SK-N-DZ (cell line): ENCODE results near the gene ZNF506. TPM values are rescaled to one million over a fixed set of nuclear protein-coding genes. Genes with fewer than 3 reads are reported as not detected.
"Not testable (repeated sequence)": the region's sequence is repeated elsewhere in the genome, so short reads cannot be mapped to it uniquely, and the experiment has no call there.

Experiments
- DNase-seq: peaks from one replicate; pipeline ENCODE4 v3.0.0-alpha.2; 2015; ENCODE audit warnings: low spot score
- polyA plus RNA-seq, 2 experiments: library from polyadenylated mRNA; depleted of rRNA; stranded (reverse); fragments of >200 nt; gene quantifications; 2 replicates each; pipeline ENCODE4 v1.2.3, GENCODE V29; 2014

The ZNF506 gene
- polyA plus RNA-seq (2014; cell fraction: cytosol; rRNA removed), result 13.3 and 14.3 TPM in 2 replicates
- 17.6 and 24.4 TPM in 2 replicates for polyA plus RNA-seq (2014; cell fraction: nucleus; rRNA removed)

DNA sequence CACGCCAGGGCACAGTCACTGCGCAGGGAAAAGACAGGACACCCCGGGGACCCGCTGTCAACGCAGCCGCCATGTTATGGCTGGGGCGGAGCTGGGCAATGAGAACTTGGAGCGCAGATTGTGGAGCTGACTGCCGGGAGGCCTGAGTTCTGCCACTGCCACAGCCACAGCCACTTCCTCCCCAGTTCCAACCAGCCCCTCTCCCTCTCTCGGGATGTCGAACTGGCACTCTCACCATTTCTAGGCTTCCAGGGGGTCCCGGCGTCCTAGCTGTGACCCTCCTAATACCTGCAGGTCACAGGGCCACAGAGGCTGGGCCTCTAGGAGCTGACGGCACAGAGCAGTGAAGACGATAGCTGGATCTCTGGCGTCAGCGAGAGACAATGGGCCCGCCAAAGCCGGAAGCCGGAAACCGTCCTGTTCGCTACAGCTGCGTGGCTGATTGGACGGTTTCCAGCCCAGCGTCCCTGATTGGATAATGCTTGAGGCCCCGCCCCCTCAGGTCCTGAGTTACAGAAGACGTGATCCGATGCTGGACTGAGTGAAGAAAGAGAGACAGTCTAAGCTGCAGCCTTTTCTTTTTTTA, at the start of gene ZNF506:
ZNF506 (minus strand) TSS at position 385 of the 586 bp plus-strand sequence; CDS start at position 238, 147 bp downstream.
- DNase-seq, result peak; percentile 96

DNA sequence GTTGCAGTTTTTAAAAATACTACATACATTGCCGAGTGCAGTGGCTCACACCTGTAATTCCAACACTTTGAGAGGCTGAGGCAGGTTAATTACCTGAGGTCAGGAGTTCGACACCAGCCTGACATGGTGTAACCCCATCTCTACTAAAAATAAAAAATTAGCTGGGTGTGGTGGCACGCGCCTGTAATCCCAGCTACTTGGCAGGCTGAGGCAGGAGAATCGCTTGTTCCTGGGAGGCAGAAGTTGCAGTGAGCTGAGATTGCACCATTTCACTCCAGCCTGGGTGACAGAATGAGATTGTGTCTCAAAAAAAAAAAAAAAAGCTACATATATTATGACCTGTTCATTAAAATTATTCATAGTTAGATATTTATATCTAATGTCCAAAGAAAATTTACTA, 48.5 kb upstream of the ZNF506 start:
- not testable (repeated sequence) for DNase-seq

DNA sequence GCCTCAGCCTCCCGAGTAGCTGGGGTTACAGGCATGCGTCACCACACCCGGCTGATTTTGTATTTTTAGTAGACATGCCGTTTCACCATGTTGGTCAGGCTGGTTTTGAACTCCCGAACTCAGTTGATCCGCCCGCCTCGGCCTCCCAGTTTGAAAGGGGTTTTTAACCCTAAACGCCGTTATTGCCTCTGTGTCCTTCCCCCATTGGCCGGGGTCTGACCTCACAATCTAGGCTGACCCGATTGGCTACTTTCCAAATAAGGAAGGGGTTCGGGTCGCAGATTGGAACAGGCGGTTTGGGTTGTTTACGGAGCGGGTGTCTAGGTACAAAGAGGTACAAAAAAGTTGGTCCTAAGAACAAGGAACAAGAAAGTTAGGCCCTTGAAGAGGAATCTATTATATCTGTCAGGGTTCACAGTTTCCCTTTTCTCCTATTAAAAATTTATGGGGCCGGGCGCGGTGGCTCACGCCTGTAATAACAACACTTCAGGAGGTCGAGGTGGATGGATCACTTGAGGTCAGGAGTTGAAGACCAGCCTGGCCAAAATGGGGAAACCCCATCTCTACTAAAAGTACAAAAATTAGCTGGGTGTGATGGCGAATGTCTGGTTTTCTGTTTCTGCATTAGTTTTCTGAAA, 45.2 kb upstream of the ZNF506 start:
- peak; percentile 75 for DNase-seq

DNA sequence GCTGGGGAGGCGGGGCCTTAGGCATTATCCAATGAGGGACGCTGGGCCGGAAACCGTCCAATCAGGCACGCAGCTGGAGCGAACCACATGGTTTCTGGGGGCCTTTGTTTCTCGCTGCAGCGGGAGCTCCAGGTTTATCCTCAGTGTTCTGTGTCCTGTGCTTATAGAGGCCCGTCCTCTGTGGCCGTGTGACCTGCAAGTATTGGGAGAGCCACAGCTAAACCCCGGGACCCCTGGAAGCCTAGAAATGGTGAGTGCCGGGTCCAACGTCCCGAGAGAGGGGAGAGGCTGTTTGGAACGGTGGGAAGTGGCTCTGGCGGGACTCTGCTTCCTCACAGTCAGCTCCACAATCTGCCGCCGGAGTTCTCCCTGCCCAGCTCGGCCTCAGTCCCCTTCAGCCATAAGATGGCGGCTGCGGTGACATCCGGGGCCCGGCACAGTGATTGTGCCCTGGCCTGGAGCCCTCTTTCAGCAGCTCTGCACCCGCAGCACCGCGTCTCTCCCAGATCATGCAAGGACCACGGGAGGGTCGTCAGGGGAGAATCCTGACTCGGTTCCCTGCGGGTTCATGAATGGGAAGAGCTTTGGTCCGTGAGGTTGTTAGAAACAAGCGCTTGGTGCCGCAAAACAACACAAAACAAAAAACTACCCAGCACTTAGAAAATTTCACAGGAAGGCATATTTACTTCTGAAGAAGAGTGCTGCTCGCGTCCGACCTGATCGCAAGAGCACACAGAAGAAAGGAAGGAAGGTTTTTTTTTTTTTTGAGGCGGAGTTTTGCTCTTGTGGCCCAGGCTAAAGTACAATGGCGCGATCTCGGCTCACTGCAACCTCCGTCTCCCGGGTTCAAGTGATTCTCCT, 44.4 kb upstream of the ZNF506 start, which contains the start of gene ZNF253:
ZNF253 (plus strand) TSS at position 133 of the 861 bp plus-strand sequence; CDS start at position 248, 115 bp downstream.
- peak; percentile 97 for DNase-seq

DNA sequence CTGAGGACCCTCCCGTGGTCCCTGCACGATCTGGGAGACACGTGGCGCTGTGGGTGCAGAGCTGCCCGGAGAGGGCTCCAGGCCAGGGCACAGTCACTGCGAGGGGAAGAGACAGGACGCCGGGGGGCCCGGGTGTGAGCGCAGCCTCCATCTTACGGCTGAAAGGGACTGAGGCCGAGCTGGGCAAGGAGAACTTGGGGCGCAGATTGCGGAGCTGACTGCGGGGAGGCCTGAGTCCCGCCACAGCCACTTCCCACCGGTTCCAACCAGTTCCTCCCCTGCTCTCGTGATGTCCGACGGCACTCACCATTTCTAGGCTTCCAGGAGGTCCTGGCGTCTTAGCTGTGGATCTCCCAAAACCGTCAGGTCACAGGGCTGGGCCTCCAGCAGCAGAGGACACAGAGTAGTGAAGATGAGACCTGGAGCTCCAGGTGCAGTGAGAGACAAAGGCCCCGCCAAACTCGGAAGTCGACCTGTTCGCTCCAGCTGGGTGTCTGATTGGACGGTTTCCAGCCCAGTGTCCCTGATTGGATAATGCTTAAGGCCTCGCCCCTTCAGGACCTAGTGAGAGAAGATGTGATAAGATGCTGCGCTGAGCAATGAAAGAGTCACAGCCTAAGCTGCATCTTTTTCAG, 39.3 kb upstream of the ZNF506 start:
- DNase-seq, result peak; percentile 97

DNA sequence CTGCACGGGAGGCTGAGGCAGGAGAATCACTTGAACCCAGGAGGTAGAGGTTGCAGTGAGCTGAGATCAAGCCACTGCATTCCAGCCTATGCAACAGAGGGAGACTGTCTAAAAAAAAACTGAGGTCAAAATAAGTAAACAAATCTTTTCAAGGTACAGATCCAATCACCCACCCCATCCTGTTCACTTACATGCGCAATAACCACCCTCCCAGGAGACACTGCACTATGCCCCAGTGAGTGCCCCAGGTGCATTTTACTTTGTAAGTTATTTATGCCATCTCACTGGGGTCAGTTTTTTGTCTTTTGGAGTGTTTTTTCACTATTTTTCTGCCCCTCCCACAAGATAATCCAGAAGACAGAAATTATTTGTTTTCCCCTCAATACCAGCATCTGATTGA, 37.2 kb upstream of the ZNF506 start:
- no peak for DNase-seq

DNA sequence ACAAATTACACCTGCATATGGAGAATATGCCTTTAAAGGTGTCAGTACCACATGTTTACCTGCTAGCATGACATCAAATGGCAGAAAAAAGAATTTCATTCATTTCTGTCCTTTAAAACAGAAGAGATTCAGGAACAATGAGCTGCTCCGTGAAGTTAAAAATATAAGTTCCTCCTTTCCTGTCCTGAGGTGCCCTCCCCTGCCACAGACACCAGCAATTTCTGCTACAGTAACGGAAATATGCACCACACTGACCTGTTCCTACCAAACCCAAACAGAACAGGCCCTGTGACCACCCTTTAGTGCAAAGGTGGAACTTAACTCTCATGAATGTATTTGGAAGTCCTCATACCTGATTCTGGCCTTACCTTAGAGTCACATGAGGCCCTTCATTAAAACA, 30.2 kb upstream of the ZNF506 start:
- DNase-seq, result not testable (repeated sequence)

DNA sequence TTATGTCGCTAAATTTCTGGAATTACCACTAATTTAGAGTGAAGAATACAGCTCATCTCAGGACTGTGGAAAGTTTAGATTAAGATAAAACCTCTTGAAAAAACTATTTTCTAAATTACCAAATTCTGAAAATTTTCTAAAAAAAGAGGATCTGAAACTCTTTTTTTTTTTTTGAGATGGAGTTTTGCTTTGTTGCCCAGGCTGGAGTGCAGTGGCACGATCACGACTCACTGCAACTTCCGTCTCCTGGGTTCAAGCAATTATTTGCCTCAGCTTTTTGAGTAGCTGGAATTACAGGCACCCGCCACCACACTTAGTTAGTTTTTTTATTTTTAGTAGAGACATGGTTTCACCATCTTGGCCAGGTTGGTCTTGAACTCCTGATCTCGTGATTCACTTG, 27.5 kb upstream of the ZNF506 start:
- no peak for DNase-seq

DNA sequence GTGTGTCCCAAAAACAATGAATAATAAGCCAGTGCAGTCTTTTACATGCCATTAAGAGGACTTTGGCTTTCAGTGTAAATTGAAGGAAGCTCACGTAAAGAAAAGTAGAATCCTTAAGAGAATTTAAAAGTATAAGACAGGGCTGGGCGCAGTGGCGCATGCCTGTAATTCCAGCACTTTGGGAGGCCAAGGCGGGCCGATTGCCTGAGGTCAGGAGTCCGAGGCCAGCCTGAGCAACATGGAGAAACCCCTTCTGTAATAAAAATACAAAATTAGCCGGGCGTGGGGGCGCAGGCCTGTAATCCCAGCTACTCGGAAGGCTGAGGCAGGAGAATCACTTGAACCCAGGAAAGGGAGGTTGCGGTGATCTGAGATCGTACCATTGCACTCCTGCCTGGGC, 26.2 kb upstream of the ZNF506 start:
- DNase-seq, result no peak

DNA sequence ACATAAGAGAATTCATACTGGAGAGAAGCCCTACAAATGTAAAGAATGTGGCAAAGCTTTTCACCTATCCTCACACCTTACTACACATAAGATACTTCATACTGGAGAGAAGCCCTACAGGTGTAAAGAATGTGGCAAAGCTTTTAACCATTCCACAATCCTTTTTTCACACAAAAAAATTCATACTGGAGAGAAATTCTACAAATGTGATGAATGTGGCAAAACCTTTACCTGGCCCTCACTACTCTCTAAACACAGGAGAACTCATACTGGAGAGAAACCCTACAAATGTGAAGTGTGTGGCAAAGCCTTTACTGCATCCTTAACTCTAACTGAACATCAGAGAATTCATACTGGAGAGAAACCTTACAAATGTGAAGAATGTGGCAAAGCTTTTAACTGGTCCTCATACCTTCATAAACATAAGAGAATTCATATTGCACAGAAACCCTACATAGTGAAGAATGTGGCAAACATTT, 14.0 kb upstream of the ZNF506 start:
- DNase-seq, result no peak

DNA sequence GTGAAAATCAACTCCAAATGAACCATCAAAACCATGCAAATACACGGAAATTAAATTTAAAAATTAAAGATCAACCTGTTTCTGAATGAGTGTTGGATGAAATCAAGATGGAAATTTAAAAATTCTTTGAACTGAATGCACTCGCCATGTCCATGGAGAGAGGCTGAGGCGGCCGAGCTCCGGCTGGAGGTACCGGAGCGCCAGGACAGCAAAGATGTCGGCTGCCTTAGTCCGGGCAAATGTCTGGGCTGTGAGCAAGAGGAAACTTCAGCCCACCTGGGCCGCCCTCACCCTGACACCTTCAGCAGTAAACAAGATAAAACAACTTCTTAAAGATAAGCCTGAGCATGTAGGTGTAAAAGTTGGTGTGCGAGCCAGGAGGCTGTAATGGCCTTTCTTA, 5.3 kb upstream of the ZNF506 start:
- no peak for DNase-seq

DNA sequence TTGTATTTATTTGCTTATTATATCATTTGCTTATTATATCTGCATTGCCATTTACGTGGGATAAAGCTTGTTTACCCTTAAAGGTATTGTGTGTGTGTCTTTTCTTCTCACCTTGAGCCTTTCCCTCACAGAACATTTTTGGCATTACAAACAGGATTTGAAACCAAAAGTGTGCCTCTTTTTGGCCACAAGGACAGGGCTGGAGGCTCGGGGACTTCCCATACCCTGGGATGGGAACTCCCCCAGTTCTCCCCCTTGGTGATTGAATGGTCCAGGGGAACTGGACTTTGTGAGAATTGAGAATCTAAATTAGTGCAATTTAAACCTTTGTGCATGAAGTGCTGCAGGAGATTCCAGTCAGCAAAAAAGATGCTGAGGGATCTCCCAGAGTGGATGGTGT, 2.4 kb upstream of the ZNF506 start:
- DNase-seq, result no peak

DNA sequence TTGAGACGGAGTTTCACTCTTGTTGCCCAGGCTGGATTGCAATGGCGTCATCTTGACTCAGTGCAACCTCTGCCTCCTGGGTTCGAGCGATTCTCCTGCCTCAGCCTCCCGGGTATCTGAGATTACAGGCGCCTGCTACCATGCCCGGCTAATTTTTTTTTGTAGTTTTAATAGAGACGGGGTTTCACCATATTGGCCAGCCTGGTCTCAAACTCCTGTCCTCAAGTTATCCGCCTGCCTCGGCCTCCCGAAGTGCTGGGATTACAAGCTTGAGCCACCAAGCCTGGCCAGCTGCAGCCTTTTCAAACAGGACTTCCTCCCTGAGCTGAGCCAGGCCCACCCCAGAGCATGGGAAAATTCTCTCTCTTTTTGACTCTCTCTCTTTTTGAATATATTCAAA, 426 bp upstream of the ZNF506 start:
- peak; percentile 24 for DNase-seq

DNA sequence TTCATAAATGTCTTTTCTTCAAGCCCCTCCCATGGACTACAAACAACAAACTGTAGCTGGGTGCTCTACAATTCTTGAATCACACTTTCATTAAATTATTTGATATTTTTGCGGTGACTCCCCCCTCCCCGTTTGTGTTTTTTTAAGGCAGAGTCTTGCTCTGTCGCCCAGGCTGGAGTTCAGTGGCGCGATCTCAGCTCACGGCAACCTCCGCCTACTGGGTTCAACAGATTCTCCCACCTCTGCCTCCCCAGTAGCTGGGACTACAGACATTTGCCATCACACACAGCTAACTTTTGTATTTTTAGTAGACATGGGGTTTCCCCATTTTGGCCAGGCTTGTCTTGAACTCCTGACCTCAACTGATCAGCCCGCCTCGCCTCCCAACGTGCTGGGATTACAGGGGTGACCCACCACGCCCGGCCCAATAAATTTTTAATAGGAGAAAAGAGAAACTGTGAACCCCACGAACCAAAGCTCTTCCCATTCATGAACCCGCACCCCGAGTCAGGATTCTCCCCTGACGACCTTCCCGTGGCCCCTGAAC, 703 bp downstream of the ZNF506 start:
- no peak for DNase-seq

DNA sequence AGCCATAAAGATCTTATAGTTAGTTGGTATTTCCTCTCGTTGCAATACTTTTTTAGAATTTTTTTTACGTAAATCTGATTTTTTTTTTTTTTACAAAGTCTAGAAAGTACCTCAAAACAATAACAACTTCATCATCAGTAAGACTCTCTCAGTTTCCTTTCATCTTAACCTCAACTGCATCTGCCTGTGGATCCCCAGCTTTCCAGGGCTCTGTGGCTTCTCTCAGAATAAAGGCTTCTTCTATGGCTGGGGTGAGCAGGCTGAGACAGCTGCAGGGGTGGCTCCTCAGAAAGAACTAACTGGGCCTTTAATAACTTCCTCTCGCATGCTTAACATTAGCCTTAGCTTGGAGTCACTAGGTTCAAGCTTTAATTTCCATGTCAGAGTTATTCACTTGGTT, 4.2 kb downstream of the ZNF506 start:
- DNase-seq, result no peak

DNA sequence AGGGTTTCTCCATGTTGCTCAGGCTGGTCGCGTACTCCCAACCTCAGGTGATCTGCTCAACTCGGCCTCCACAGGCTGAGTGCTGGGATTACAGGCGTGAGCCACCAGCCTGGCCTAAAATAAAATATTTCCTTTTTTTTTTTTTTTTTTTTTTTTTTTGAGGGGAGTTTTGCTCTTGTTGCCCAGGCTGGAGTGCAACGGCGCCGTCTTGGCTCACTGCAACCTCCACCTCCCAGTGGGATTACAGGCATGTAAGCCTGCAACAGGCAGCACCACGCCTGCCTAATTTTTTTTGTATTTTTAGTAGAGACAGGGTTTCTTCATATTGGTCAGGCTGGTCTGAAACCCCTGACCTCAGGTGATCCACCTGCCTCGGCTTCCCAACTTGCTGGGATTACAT, 4.9 kb downstream of the ZNF506 start:
- DNase-seq, result no peak

DNA sequence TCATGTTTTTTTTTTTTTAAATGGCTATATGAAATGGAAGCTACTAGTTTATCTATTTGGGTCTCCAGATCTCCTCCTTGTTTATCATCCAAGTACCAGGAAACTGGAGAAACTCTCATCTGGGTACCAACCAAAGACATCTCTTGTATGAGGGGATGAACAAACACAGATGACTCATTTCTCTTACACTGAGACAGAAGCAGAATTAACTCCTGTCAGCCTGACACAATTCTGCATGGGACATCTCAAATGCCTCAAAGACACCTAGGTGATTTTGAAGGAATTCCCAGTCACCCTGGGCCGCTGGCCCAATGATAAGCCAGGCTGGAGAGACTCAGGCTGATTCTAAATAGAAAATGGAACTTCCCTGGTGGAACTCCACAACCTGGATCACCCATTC, 9.6 kb downstream of the ZNF506 start:
- DNase-seq, result not testable (repeated sequence)

DNA sequence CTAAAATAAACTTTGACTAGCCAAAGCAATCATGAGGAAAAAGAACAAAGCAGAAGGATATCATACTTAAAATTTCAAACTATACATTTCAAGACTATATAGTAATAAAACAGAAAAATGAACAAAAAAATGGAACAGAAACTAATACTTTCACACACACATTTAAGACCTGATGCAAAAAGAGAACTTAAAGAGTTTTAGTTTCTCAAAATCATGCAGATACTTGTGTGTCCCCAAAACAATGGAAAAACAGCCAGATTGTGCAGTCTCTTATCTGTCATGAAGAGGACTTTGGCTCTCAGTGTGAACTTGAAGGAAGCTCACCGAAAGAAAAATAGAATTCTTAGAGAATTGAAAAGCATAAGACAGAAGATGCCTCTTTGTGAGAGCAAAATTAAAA, 16.1 kb downstream of the ZNF506 start:
- no peak for DNase-seq

DNA sequence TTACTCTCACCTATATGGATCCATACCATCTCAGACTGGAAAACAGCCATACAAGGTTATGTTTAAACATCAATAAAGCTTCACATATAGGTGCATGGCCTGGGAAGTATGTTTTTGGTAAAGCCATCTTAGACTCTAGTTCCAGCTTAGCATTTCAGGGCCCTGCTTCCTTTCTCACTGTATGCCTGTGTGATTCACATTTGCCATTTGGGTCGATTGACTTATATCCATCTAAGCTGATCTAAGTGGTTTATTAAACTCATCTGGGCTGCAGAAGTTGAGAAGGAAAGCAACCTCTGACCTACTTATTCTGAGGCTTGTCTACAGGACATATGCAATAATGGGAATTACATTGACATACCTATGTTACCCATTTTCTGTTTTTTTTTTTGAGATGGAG, 33.5 kb downstream of the ZNF506 start:
- no peak for DNase-seq

DNA sequence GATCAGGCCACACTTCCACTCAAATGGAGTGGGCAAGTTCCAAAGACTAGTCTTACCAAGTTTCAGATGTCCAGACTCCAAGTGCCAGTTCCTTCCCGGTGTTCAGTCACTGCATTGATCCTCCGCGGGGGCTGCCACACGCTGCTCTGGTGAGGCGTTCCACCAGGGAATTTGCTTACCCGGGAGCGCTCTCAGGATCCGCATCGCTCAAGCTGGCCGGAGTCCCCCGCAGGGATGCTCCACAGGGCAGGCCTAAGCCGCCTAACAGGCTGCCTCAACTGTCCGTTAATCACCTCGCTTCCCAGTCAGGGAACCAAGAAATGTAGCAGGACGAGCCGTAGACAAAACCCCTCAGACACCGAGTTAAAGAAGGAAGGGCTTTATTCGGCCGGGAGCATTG, 36.1 kb downstream of the ZNF506 start:
- not testable (repeated sequence) for DNase-seq

DNA sequence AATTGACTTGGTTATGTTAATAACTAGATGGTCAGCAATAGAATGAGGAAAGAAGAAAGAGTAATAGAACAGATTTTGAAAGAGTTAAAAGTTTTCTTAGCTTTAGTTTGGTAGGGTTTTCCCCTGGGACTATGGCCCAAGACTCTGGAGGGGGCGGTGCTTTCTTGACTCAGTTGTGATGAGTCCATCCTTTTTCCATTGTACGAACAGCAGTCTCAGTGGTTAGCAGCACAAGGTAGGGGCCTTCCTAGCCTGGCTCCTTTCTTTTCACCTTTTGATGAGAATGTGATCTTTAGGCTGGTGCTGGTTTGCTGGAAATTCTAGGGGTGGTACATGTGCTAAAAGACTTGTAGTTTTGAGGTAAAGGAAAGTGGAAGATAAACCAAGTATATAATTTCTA, 38.8 kb downstream of the ZNF506 start:
- no peak for DNase-seq
